Endometrial microvascular endothelial cells (primary cell): ENCODE results near the gene PTPRK. TPM values are rescaled to one million over a fixed set of nuclear protein-coding genes. Genes with fewer than 3 reads are reported as not detected.

Source experiments
- in situ Hi-C: cut with HindIII; loops from 2 replicates; pipeline ENCODE4 v1.10.0; 2017; ENCODE audit warnings: low sequenced_read_pairs, low pct_unique_long_range_greater_than_20kb; ENCODE audit errors: inconsistent ontology term
- total RNA-seq: library from RNA; depleted of rRNA; stranded (reverse); fragments of >200 nt; gene quantifications from one replicate; pipeline ENCODE4 v1.2.3, GENCODE V29; 2015; ENCODE audit errors: inconsistent ontology term

Gene PTPRK
- total RNA-seq, 1 donor from 2014 or later: 60.4 TPM

DNA sequence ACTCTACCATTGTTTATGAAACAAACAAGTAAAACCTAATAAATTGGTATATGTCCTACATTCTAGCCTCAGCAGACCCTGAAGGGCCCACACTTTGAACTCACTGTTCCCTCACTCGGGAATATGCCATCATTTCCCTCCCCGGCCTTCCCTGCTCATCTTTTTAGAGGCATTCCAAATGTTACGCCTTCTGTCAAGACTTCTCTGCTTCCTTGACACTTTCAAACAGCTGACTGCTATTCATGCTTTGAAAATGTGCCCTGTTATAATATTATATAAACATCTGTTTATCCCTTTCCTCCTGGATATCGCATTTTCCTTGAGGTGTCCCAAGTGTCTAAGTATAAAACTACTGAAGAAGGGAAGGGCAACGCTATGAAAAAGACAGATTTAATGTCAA lies 370.0 kb downstream of the PTPRK start:
- in situ Hi-C loops: no loop called here

DNA sequence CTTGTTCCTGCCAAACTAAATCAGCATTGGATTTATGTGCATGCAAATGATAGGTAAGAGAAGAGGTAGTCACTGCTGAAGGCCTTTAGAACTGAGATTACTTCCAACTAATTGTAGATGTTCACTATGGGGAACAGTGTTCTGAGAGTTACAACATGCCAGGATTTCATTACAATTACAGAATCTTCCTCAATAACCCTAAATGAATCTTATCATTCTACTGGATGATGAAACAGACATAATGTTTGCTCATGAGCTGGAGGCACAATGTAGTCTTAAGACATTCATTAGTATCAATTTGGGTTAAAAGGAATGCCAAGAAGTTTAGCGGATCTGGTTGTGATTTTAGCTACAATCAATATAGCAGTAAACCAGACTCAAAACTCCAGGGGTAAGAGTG lies 370.6 kb downstream of the PTPRK start:
- in situ Hi-C loops: no loop called here

DNA sequence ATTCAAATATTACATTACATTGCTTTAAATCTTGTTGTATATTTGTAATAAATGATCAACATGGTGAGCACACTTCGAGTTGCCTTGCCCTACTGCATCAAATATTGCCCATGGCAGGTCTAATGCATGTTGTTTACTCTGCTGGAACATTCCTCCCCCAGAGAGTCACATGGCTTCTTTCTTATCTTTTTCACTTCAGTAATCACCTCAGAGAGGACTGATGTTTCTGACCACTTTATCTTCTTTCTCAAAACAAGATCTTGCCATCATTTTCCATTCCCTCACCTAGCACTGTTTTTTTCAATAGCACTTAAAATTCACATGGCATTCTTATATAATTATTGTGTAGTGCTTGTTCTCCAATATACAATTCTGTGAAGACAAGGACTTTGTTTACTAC lies 376.1 kb downstream of the PTPRK start:
- in situ Hi-C loops: no loop called here

DNA sequence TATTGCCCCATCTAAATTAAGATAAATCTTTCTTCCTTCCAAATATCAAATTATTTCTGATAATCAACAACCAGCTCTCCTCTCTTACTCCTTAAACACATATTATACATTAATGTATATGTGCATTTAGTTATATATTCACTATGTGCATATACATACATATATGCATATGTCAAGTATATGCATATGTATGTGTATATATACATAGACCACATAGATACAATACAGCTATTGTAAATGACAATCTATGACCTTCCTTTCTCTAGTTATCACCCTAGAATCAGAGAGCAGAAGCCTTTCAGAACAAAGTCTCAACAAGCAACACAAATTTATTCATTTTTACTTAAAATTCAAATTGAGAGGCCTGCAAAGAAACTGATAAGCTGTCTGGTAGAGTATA lies 378.5 kb downstream of the PTPRK start:
- in situ Hi-C loops: no loop called here

DNA sequence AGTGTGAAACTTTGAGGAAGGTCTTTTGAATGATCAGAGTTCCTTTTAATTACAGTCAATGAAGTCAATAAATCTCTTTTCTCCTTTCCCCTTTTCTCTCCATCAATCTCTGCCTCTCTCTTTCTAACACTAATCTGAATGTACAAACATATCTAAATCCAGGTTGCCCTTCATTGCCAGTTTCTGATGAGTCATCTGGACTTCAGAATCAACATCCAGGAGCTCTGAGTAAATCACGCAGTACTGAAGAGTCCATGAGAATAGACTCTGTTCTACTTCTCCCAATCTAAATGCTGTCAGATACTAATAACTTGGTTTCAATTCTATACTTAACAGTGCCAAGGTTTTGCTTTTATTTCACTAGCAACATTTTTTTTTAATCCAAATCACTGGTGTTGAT lies 380.9 kb downstream of the PTPRK start:
- in situ Hi-C loops: no loop called here

DNA sequence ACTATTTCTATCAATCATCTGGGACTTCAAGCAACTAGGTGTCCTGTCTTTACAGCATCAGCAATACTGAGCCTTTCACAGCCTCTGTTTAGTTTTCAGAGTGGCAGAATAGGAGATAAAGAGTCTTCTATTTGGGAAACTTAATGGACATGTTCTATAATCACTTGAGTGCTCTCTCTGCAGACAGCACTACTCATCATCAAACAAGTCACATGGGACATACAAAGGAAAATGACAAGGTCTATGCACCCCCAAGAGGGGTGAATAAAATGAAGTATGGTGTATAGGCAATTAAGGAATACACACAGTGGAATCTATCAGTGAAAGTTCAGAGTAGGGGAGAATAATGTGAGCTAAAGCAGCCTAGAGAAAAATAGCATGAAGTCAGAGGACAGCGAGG lies 381.7 kb downstream of the PTPRK start:
- in situ Hi-C loops: no loop called here

DNA sequence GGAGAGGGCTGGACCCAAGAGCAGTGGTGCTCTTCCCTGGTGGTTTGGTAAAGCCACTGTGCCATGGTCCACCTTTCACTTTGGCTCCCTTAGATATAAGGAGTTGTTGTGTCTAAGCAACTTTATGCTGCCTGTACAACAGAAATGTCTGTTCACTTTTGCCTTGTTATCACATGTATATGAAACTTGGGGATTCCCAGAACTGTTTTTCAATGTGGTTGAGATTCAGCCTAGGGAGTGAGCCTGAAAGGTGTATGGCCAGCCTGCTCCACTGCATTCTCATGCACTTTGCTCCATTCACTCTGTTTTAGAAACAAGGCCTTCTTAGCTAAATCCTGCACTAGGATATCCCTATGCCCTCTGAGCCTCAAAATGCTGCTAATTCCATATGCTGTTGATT lies 385.1 kb downstream of the PTPRK start:
- in situ Hi-C loops: no loop called here

DNA sequence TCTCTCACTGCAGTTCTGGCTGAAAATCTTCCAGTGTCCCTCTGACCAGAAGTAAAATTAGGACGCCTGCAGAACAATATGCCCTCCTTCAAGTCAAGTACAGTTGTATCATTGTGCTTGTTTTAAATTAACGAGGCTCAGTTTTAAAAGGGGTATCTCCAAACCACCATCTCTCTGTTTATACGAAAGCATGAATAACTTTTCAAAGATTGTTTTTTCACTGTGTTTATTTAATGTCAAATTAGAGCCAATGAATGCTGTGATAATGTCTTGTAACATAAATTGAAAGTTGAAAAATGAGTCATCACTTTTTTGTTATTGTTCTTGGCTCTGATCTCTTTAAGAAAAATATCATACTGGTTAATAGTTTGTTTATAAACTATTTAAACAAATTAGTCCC lies 388.8 kb downstream of the PTPRK start:
- in situ Hi-C loops: no loop called here

DNA sequence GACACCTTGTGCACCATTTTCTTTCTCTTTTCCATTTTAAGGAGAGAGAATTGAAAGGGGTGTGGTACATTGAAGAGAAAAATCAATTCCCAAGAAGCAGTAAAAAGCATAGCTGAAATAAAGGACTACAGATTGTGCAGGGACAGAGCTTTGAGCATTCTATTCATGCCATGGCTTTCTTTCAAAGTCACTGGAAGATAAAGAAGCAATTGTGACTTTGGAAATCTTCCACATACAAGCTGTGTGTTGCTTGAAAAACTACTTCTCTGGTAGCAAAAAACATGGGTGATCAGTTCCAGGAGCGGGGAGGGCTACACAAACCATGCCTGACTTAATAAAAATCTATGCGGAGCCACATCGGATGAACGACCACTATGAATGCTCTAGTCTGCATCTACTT lies 389.4 kb downstream of the PTPRK start:
- in situ Hi-C loops: no loop called here

DNA sequence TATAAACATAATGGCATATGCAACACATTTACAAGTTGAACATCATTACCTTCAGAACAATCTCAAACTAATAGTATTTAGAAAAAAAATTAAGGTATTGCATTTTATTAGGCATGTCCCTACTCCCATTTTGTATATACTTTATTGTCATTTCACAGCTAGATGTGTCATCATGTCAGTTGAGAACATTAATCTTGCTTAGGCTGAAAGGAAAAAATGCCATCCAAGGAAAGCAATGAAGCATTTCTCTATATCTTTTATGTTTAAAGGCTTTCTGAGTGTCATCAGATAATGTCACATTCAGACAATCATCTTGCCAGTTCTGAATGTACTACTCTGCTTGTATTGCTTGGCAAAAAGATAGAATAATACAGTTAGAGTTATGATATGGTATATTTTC lies 390.7 kb downstream of the PTPRK start:
- in situ Hi-C loops: no loop called here

DNA sequence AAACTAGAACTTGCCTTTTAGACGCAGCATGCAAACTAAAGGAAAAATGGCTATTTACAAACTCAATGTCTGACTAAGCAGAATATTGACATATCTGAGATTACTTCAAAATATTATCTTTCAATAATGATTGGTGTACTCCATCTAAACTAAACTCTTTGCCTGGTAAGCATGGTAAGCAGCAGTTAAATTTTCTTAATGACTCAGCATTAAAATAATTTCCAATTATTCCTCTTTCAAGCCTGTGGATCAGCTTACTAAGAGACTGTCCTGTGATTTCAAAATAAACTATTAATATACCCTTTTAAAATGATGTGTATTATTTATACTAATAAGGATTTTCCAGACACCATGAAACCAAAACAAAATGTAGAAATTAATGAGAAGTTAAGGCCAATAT lies 392.7 kb downstream of the PTPRK start:
- in situ Hi-C loops: no loop called here

DNA sequence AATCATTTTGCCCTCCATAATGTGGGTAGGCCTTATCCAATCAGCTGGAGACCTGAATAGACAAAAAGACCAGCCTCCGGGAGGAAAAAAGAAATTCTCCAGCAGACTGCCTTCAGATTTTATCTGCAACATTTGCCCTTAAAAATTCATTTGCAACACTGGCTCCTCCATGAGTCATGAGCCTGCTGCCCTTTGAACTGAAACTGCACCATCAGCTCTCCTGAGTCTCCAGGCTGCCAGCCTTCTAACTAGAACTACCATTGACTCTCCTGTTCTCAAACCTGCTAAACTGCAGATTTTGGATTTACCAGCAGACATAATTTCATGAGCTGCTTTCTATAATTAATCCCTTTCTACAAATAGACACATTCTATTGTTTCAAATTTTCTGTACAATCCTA lies 395.7 kb downstream of the PTPRK start:
- in situ Hi-C loops: no loop called here

DNA sequence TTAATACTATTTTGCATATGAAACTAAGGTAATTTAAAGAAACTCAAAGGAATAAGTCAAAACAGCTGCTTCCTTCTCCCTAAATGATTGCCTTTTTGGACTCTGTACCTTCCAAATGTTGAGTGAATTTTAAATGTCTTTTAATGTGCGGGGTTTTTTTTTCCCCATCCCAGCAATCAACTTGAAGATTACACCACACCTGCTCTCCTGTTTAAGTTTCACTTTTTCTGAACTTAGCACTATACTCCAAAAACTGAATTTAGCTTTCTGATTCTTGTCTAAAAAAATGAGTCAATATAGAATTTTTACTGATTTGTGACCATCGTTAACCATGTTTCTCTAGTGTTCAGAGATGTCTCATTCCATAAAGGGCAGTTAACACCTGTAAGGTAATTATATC lies 398.8 kb downstream of the PTPRK start:
- in situ Hi-C loops: no loop called here

DNA sequence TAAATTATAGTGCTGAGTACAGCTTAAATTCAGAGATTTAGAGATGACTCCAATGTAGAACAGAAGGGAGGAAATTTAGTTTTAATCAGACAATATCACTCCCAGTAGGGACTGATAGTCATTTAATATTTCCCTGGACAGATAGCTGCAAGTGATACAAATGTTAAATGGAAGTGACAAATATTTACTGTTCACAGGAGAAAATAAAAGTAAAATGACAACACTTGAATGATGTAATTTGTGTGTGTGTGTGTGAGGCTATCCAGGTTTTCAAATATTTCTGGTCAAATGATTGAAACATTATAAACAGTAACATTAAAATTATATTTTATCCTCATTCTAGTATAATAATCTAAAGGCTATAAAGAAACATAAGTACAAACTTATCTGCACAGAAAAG lies 399.2 kb downstream of the PTPRK start:
- in situ Hi-C loops: no loop called here

DNA sequence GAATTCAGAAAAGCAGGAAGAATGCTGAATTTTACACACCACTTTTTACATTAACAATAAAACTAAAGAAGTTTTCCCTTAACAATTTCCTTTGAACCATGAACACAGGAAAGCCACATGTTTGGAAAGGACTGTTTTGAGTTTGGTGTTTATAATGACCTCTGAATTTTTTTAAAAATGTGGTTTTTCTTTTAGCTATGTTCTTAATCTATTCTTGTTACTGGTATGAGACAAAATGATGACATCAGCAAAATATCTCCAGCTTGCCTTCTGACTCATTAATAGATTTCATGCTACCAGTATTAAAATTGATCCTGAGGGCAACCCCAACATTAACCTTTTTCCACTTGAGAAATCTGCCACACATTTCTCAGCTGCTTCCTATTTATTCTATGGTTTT lies 402.0 kb downstream of the PTPRK start:
- in situ Hi-C loops: no loop called here

DNA sequence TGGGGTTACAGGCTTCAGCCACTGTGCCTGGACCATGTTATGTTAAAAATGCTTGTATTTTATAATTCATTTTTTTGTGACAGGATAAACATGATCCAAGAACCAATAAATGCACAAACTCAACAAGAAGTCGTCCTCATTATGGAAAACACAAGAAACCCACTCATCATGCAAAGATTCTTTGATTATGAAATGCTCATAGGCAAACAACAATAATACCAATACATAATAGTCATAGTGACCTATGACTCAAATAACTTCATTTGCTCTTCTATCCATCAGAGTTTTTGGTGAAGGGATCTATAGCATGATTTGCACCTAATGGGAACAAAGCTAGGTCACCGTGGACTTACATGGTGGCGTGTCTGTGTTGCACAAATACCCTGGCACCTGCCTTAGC lies 402.5 kb downstream of the PTPRK start:
- in situ Hi-C loops: no loop called here

DNA sequence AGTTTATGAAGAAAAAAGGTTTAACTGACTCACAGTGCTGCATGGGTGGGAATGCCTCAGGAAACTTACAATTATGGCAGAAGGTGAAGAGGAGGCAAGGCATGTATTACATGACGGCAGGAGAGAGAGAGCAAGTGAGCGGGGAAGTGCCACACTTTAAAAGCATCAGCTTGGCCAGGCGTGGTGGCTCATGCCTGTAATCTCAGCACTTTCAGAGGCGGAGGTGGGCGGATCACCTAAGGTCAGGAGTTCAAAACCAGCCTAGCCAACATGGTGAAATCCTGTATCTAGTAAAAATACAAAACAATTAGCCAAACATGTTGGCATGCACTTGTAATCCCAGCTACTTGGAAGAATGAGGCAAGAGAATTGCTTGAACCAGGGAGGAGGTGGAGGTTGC lies 406.2 kb downstream of the PTPRK start:
- in situ Hi-C loops: no loop called here

DNA sequence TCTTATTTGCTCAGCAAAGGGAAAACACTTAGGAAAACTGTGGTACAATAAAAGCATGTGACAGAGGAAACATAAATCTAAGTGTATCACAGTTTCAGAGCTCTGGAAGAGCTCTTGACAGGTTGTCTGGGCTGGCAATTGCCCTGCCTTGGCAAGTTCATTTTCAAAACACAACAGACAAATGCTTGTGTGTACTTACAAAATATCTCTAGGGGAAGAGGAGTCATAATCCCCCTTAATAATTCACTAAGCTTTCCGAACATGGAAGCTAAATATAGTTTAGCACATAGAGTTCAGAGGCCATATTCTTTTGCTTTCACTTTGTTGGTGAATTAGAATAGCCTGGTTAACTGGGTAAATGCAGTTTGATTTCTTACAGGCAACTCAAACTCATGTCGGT lies 407.9 kb downstream of the PTPRK start:
- in situ Hi-C loops: no loop called here

DNA sequence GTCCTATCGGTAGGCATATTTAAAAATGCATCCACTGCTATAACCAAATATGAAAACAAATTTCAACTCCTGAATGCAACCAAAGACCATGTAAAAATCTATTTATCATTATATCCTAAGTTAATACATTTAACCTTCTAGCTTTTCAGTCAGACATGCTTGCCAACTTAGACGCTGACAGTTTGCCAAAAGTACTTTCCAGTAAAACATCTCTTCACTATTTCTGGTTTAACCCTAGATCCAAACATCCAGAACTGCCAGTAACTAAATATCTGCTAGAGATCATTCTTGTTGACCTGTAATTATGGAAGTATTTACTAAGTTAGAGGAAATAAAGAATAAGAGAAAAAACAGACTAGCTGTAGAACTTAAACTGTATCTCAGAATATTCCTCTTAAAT lies 409.3 kb downstream of the PTPRK start:
- in situ Hi-C loops: no loop called here

DNA sequence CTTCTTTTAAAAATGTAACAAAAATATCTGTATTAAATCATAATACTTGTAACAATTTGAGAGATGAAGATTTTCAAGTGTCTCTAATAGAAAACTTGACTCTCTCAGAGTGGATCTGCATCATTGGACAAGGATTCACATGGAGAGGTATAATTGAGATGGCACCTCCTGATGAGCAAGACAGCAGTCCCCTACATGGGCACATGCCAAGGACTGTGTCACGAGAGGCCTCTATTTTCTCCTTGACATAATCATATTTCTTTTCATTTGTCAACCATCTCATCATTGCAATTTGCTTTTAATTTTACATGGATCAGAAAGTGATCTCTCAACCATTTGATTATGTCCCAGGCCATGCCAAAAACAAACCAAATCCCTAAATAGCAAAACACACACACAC lies 412.7 kb downstream of the PTPRK start:
- in situ Hi-C loops: no loop called here

DNA sequence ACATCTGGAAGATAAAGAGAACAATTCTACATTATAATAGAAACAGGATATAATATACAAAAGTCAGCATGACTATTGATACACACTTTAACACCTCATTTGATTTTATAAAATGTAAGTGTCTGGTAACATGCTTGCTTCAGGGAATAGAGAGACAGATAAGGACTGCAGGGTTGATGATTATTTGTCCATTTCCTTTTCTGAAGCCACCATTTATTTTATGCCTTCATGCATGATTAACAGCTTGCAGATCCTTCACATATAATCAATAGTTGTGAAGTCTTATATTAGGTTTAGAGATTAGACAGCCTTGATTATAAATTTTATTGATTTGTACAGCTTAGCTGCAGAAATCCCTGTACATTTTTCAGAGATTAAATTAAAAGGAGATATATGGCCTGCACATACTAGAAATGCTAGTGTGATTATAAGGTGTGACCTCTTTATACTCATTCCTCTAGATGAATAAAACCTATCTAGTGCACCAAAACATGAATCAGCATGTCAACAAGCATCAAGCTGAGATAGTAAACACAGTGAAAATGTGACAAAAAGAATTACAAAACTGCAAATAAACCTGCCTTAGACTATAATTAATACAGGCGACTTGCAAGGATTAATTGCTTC lies 420.7 kb downstream of the PTPRK start:
- in situ Hi-C loops: no loop called here
